ENCODE measurements around the gene AGMO. TPM values are rescaled to one million over a fixed set of nuclear protein-coding genes. Genes with fewer than 3 reads are reported as not detected.

The AGMO gene
- total RNA-seq, 1 experiment from 2014 or later = 0.77 TPM

- no peak for TF ChIP-seq ZBTB43 (CRISPR knock-in tag; IDR thresholded peaks at IDR 0.05)
- TF ChIP-seq TEAD1 (CRISPR knock-in tag; IDR thresholded peaks at IDR 0.05) = no peak
- no peak for TF ChIP-seq E2F5 (CRISPR knock-in tag; IDR thresholded peaks at IDR 0.05)
- TF ChIP-seq AFF4 (CRISPR knock-in tag; IDR thresholded peaks at IDR 0.05; ENCODE audit: borderline replicate concordance) = no peak
- no peak for TF ChIP-seq CTCF (IDR thresholded peaks at IDR 0.05)
- TF ChIP-seq STAT6 (CRISPR knock-in tag; conservative IDR thresholded peaks at IDR 0.05; ENCODE audit: low read depth) = no peak
- TF ChIP-seq ZBTB21 (CRISPR knock-in tag; IDR thresholded peaks at IDR 0.05; ENCODE audit: borderline replicate concordance) = no peak
These were observed 85.3 kb downstream of the AGMO start (continued) for GRCh38 chr7:15476531-15476918.

- no peaks in the 10 kb centered on the region for H3K27me3 Mint-ChIP-seq (ENCODE audit: low read depth)
- POLR2A ChIA-PET = no interaction called here
- no peaks in the 10 kb centered on the region for H3K4me1 Mint-ChIP-seq
These were observed 85.8 kb downstream of the AGMO start for GRCh38 chr7:15475808-15476530.

More at GRCh38 chr7:15475808-15476530, 85.8 kb downstream of the AGMO start:
- ATAC-seq (no peak), DNase-seq (ENCODE audit: low spot score) (no peak)
- H3K4me3 Mint-ChIP-seq = no peak overlapping the region
- H3K36me3 Mint-ChIP-seq = no peaks in the 10 kb centered on the region
- H3K27ac Mint-ChIP-seq = no peak overlapping the region
- no peaks in the 10 kb centered on the region for H3K9me3 Mint-ChIP-seq
- CTCF ChIA-PET = no interaction called here
- TF ChIP-seq ZNF232 (CRISPR knock-in tag; IDR thresholded peaks at IDR 0.05) (no peak), MAX (CRISPR knock-in tag; IDR thresholded peaks at IDR 0.05) (no peak), JUN (CRISPR knock-in tag; IDR thresholded peaks at IDR 0.05) (no peak), FOXP4 (CRISPR knock-in tag; IDR thresholded peaks at IDR 0.05) (no peak)
